Hippocampal formation (tissue), 2 donors: ENCODE measurements around the gene PDE3B.
"Not testable (repeated sequence)": the region's sequence is repeated elsewhere in the genome, so short reads cannot be mapped to it uniquely, and the experiment has no call there.

Experiments
- DNase-seq, 2 donors: peaks; one replicate each; lab custom pipeline; 2025; lab: John Stamatoyannopoulos, UW

Gene PDE3B

DNA sequence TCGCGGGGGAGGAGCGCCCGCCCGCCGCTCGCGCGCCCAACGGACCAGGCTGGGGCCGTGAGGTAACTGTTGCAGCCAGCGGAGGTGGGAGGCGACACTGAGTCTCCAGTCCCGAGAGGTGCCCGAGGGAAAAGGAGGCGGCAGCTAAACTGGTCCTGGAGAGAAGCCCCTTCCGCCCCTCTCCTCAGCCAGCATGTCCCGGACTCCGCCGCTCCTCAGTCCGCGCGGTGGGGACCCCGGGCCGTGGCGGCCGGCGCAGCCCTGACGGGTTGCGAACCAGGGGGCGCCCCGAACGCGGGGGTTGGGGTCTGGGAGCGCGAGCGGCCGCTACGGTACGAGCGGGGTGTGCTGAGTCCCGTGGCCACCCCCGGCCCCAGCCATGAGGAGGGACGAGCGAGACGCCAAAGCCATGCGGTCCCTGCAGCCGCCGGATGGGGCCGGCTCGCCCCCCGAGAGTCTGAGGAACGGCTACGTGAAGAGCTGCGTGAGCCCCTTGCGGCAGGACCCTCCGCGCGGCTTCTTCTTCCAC lies at the start of gene PDE3B:
PDE3B (plus strand) TSS at position 108 of the 529 bp plus-strand sequence; CDS start at position 380, 272 bp downstream.
- peak; percentile 43 to 50 for DNase-seq

DNA sequence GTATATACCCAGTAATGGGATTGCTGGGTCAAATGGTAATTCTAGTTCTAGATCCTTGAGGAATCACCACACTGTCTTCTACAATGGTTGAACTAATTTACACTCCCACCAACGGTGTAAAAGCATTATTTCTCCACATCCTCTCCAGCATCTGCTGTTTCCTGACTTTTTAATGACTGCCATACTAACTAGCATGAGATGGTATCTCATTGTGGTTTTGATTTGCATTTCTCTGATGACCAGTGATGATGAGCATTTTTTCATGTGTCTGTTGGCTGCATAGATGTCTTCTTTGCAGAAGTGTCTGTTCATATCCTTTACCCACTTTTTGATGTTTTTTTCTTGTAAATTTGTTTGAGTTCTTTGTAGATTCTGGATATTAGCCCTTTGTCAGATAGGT lies 48.3 kb upstream of the PDE3B start:
- DNase-seq, result not testable (repeated sequence)

DNA sequence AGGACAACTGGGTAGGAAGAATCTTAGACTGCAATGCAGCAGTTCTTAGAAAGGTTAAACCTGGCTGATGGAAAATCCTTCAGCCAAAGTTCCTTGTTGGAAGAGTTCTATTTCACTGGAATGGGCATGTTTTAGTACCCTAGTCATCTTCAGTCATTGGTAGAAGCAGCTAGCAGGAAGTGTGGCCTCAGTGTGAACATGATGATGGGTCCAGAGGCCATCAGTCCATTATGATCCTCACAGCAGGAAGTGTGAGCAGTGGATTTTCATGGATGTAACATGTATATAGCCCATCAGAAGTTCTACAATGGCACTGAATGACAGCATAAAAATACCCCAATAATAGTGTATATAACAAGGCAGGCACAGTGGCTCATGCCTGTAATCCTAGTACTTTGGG lies 35.9 kb upstream of the PDE3B start:
- DNase-seq, result no peak

DNA sequence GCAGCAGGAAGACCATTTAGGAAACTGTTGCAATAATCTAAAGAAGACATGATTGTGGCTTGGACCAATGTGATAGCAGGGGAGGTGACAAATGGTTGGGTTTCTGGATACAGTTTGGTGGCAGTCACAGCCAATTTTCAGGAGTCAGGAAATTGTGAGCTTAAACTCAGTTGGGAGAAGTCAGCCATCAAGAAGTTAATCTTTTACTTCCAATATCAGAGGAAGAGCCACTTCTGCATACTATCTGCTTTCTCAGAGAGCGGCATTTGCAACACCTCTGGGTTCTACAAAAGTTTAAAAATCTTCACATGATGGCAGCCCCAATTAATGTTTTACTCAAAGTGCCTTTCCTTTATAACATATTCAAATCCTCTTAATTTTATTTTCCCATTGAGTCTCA lies 33.7 kb upstream of the PDE3B start:
- DNase-seq, result no peak

DNA sequence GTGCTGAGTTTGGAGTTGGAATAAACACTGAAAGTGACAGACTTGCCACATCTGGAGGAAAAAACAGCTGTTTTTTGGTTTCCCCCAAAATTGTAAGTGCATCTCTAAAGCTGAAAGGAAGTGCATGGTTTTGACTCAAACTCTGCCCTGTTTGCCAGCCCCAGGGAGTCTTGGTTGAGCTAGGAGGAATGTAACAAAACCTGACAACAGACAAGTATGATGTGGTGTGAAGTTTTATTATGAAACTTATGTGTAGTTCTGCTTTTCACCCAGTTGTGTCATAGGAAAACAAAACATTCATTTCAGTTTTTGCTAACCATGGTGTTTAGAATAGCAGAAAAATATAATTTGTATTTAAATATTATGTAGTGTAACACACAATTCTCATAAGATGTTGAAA lies 31.7 kb upstream of the PDE3B start:
- no peak for DNase-seq

DNA sequence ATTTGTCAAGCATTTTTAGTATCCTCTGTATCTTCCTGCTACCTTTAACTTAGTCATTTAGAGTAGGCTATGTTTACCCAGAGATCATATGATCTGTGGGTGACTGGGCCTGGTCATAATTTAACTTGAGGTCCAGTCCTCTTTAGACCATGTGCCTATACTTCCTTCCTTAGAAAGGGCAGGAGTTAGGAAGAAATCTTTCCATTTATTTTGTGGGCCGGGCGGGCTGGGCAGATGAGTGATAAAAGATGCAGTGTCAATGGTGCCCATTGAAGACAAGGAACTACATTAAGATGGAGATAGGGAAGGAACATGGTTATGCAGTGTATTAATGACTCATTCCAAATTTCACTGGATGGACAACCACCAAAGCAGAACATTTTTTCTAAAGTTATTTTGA lies 30.9 kb upstream of the PDE3B start:
- DNase-seq, result no peak

DNA sequence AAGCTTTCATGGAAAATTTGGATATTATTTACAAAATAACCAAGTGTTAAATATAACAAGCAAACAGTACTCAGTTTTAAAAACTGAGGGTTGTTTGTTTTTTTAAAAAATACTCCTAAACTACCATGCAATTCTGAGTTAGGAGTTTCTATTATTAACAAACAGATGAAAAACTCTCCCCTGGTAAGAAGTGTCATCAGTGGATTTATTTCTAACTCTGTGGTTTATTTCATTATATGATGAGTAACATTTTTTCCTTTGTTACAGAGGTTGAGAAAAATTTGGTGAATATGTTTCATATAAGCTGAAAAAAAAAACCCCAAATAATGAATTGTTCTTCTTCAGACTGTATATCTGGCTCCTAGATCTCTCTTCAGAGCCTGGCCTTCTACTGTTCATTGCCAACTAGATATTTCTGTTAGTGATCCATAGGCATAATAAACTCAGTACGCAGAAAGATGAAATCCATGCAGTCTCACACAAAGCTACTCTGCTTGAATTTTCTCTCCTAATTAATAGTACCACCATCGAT lies 29.4 kb upstream of the PDE3B start:
- no peak for DNase-seq

DNA sequence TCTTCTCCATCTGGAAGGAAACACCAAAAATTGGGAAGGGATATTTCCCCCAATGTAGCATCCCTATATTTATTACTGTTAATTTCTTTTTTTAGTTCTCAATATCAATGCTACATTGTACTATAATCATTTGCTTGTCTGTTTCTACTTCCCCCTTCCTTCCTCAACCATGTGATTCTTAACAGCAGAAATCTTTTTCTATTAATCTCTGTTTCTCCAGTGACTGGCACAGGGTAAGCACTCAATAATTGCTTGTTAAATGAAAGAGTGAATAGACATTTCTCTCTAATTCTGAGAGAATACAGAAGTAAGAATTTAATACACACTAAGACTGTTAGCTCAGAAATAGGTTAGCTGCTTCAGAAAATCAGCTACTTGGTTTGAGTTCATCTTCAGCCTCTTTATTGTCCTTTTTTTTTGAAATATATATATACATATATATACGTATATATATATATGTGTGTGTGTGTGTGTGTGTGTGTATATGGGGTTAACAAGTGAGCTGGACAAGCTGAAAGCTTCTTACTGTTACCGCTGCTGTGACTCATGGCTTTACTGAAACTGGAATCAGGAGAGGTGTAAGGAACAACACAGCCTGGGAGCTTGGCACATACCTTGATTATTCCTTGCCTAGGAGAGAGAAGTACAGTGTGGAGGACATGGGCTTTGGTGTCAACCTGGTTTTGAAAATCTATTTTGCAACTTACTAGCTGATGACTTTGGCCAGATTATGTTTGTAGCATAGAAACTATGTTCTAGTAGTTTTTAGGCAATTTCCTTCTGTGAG lies 26.2 kb upstream of the PDE3B start:
- DNase-seq, result no peak

DNA sequence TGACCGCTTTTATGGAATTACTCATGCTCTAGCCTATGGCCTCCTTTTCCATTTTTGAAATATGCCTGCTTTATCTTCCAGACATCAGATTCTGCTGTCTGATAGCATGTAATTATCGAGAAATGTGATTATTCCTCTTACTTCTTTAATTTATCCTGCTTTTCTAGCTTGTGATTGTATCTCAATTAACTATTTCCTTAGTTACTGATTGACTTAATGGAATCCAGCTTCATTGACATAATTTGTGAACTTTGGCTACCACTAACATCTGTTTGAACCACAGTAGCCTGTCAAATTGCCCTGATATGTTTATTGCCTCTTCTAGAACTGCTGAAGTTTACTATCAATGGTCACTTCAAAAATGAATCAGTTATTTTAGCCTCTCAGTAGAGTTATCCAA lies 25.5 kb upstream of the PDE3B start:
- no peak for DNase-seq

DNA sequence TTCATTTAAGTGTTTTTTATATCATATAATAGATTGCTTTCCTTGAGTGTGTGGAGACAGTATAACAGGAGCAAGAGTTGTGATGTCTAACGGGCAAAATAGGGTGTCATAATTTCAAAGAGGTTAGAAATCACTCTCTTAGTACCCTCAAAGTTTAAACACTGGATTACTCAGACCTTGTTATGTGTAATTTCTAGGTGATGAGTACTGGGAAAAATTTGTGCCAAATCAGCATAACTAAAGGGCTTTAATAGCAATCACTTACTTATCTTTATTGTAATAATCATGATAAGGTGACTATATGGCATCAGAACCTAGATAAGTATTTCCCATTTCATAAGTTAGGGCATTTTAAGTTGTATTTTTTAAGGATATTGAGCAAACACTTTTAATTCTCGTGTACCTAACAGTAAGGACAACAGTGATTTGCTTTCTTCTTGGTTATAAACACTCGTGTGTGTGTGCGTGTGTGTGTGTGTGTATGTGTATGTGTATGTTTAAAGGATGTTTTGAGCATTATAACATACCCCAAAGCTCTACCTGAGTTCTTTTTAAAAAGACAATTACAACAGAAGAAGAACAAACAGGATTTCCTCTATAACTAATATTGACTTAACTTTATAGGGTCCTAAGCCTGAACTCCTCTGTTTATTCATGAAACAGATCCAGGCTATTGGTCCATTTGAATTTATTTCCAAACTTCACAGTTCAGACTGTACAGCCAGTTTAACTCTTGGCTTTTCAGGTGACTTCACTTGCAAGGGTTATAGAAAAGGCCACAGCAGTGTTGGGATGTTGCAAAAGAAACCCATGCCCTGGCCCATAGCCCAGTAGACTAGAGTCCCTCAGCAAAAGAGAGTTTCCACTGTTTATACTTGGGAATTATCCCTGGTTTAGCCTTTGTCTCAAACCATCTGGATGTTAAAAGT lies 23.7 kb upstream of the PDE3B start:
- DNase-seq, result no peak

DNA sequence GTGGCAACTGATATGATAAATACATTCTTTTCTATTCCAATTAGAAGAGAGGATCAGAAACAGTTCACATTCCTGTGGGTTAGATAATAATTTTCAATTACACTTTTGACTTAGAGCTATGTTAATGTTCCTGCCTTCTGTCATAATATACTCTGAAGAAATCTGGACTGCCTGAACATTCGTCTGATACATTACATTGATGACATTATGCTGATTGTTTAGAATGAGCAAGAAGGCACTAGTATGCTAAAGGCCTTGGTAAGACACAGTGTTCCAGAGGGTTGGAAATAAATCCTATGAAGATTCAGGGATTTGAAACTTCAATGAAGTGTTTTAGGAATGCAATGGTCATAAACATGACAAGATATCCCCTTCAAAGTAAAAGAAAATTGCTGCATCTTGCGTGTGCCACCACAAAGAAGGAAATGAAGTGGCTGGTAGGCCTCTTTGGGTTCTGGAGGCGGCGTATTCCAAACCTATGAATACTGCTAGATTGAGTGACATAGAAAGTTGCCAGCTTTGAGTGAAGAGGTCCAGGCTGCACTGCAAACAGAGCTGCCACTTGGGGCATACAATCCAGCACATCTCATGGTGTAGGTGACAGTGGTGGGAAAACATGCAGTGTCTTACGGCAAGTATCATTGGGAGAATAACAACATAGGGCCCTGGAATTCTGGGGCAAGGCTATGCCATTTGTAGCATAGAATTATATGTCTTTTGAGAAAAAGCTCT lies 21.2 kb upstream of the PDE3B start:
- no peak for DNase-seq

DNA sequence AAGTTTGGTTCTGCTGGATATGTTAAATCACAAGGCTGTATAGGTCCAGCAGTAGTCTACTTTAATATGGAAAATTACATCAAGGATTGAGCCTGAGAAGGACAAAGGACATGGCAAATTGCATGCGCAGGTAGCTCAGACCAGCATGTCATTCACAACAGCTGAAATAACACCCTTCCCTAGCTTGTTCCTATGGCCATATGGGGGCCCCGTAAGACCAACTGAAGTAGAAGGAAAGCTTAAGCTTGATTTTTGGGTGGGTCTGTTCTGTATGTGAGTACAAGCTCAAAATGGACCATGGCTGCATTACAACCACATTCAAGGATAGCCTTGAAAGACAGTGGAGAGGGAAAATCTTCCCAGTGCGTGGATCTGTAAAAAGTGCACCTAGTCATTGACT lies 20.6 kb upstream of the PDE3B start:
- no peak for DNase-seq

DNA sequence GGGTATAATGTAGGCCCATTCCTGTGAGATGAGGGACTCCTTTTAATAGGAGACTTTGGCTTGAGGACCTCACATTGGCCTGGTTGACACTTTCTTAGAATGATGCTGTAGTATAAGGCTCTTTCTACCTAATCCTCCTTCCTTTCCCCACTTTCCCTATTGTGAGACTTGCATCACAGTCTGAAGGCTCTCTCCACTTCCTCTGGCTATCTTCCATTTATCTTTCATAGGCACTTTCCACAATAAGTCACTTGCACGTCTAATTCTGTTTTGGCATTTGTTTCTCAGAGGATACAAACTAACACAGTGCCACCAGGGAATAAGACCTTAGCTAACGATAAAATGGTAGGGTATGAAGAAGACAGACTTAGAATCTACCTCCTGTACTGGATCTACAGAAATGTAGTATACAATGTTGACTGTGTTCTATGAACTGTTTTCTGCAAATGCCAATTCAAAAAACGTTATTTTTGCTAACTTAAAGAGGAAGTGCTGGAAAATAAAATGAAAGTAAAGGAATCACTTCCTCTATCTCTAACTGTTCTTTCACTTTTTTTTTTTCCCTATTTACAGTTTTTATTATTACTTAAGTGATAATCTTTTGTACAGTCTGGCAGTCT lies 17.9 kb upstream of the PDE3B start:
- DNase-seq, result no peak

DNA sequence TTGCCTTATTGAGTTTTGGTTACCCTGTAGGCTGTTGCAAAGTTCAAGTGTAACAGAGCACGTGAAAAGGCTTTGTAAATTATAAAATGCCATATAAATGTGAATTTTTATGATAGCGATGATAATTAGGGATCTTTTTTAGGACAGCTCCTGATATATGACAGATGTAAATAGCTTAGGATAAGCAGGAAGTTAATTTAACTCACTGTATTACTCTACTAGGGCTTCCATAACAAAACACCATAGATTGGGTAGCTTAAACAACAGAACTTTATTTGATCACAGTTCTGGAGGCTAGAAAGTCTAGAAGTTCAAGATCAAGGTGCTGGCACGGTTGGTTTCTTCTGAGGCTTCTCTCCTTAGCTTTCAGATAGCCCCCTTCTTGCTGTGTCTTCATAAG lies 17.0 kb upstream of the PDE3B start:
- no peak for DNase-seq

DNA sequence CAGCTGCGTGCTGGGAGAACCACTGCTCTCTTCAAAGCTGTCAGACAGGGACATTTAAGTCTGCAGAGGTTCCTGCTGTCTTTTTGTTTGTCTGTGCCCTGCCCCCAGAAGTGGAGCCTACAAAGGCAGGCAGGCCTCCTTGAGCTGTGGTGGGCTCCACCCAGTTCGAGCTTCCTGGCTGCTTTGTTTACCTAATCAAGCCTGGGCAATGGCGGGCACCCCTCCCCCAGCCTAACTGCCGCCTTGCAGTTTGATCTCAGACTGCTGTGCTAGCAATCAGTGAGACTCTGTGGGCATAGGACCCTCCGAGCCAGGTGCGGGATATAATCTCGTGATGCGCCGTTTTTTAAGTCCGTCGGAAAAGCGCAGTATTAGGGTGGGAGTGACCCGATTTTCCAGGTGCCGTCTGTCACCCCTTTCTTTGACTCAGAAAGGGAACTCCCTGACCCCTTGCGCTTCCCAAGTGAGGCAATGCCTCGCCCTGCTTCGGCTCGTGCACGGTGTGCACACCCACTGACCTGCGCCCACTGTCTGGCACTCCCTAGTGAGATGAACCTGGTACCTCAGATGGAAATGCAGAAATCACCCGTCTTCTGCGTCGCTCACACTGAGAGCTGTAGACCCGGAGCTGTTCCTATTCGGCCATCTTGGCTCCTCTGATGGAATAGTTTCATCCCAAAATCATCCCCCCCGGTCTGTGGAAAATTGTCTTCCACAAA lies 9.9 kb upstream of the PDE3B start:
- not testable (repeated sequence) for DNase-seq

DNA sequence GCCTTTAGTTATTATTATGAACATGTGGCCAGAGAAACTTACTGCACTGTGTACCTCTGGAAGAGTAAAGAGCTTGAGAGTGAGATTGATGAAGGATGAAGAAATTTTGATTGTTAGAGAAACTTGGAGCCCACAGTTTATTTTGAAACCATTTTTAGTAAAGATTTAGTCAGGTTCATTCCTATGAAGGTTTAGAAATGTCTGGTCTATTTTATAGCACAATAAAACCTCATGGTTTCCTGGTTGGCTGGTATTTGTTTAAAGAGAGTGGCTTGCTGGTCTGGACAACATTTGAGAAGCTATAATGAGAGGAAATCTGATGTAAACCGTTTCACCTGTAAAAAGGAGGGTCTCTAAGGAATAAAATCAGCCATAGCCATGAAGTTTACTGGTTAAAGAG lies 8.8 kb upstream of the PDE3B start:
- DNase-seq, result no peak

DNA sequence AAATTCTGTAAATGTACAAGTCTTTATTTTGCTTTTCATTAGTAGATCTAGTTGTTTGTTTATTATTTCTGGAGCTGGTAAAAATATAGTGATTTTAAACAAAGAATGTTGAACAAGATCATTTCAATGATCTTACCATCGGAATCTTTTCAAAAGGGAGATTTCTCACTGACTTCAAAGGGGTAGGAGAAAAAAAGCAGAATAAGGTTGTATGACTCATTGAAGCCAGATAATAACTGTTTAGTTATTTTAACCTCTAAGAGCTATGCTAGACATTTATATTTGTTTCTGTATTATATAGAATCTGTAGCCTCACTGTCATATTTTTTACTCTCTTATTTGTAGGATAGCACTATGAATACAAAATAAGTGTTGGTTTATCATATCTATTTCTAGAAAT lies 8.1 kb upstream of the PDE3B start:
- DNase-seq, result no peak

DNA sequence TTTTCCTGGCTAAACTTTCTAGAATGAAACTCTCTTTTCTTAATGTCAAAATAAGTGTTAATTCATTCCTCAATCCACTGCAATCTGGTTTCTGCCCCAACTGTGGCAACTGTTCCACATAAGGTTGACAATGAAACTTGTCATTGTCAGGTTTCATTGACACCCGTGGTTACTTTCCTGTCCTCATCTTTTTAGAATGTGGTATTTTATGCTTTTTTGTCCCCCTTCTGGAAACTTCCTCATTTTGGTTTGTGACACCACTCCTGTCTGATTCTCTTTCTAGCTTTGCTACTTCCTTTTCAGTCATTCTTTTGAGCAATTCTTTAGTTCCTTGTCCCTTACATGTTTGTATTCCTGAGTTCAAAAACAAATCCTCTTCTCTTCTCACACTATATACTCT lies 7.5 kb upstream of the PDE3B start:
- no peak for DNase-seq

DNA sequence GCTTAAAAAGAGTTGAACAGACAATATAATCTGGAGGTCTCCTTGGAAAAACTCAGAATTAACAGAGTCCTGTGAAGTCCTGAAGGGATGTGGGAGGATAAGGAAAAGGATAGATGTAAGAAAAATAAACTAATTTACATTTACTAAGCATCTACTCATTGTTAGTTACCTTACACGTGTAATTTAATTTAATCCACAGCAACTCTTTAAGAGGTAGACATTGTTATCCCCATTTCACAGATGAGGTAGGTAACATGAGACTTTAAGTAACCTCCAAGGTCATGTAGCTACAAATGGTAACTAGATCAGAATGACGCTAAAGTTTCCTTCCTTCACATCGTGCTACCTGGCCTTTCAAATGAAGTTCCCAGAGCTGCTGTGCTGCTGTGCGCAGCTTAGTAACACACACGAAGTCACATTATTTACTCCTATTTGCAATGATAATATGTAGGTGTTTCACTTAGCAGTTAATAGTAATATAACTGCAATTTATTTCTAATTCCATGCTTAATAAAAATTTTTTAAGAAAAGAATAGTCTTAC lies 5.7 kb upstream of the PDE3B start:
- DNase-seq, result no peak

DNA sequence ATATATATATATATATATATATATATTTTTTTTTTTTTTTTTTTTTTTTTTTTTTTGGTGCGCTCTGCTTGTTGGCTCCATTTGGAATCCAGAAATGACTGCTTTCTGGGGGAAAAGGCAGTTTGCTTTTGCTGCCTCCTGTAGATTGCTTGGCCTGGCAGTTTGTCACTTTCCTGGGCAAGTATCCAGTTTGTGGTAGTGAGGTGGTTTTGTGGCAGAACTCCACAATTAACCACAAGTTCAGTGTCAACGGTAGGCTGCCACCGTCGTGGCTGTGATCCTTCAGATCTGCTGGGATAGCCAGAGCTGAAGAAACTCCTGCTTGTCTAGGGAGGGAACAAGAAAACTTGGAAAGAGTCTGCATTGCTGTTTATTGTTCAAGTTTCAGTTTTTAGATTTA lies 5.0 kb upstream of the PDE3B start:
- DNase-seq, result peak in 1 of 2 donors; percentile 3
